IMR-90 (cell line): ENCODE results near the gene TMEM62. TPM values are rescaled to one million over a fixed set of nuclear protein-coding genes. Genes with fewer than 3 reads are reported as not detected.

Experiments
- ATAC-seq: fragments of 200-7000 bp; cut with Tn5 transposase; 2 replicates; pipeline ENCODE4 v1.9.1; 2020; ENCODE audit warnings: low read depth, mild to moderate bottlenecking, moderate library complexity
- BruUV-seq: library from RNA; stranded (reverse); fragments of 400-500 nt; replicated peaks from 2 replicates; lab custom pipeline; 2021; lab: Mats Ljungman, UMichigan
- CTCF ChIA-PET: fragments of 300-600 bp; formaldehyde crosslinking; extraction: SDS; loops from one replicate; lab custom pipeline; 2021; ENCODE audit warnings: antibody characterized with exemption; lab: Yijun Ruan, JAX
- POLR2A ChIA-PET: fragments of 300-600 bp; sonication (Branson Sonifier 250); formaldehyde crosslinking; loops from one replicate; lab custom pipeline; 2022; ENCODE audit warnings: antibody characterized with exemption; ENCODE audit not compliant: unreplicated experiment; lab: Charles Lee
- DNase-seq: peaks from one replicate; pipeline ENCODE4 v3.0.0; 2013
- H2AFZ ChIP-seq: replicated peaks from 2 replicates; pipeline ENCODE3; 2013; ENCODE audit warnings: low read length, mild to moderate bottlenecking; ENCODE audit not compliant: poor library complexity
- H2AK5ac ChIP-seq: 2 replicates; pipeline ENCODE4 v1.6.1; 2013; ENCODE audit warnings: low read depth, low read length, inconsistent platforms
- H2AK9ac ChIP-seq: replicated peaks from 2 replicates; pipeline ENCODE3; 2013; ENCODE audit warnings: mild to moderate bottlenecking, low read depth, low read length, moderate library complexity; ENCODE audit not compliant: poor library complexity
- H2BK120ac ChIP-seq: 2 replicates; pipeline ENCODE4 v1.6.1; 2013; ENCODE audit warnings: low read depth, low read length, inconsistent platforms
- H2BK15ac ChIP-seq: 3 replicates; pipeline ENCODE4 v1.6.1; 2013; ENCODE audit warnings: low read depth, low read length, inconsistent platforms
- H2BK20ac ChIP-seq: 2 replicates; pipeline ENCODE4 v1.6.1; 2013; ENCODE audit warnings: low read depth, mild to moderate bottlenecking, inconsistent platforms, low read length, moderate library complexity
- H2BK5ac ChIP-seq: 2 replicates; pipeline ENCODE4 v1.6.1; 2013; ENCODE audit warnings: mild to moderate bottlenecking, low read depth, low read length, inconsistent platforms; ENCODE audit not compliant: poor library complexity, severe bottlenecking
- H3K14ac ChIP-seq: replicated peaks from 2 replicates; pipeline ENCODE4 v1.6.1; 2013; ENCODE audit warnings: low read depth, low read length, inconsistent platforms
- H3K18ac ChIP-seq: 2 replicates; pipeline ENCODE4 v1.6.1; 2013; ENCODE audit warnings: low read depth, low read length, control low read depth
- H3K23ac ChIP-seq: 2 replicates; pipeline ENCODE4 v1.6.1; 2013; ENCODE audit warnings: low read depth, low read length, inconsistent platforms
- H3K27ac ChIP-seq: 2 replicates; pipeline ENCODE4 v1.5.1; 2013; ENCODE audit warnings: mild to moderate bottlenecking, control low read depth, low read length; ENCODE audit not compliant: insufficient read depth
- H3K27me3 ChIP-seq: 2 replicates; pipeline ENCODE4 v1.6.1; 2013; ENCODE audit warnings: low read length; ENCODE audit not compliant: control insufficient read depth, insufficient read depth
- H3K36me3 ChIP-seq: 2 replicates; pipeline ENCODE4 v1.6.1; 2013; ENCODE audit warnings: low read length, mixed read lengths; ENCODE audit not compliant: control insufficient read depth, insufficient read depth
- H3K4ac ChIP-seq: 2 replicates; pipeline ENCODE4 v1.6.1; 2013; ENCODE audit warnings: low read depth, low read length, inconsistent platforms
- H3K4me1 ChIP-seq: 2 replicates; pipeline ENCODE4 v1.6.1; 2013; ENCODE audit warnings: low read length, mixed read lengths; ENCODE audit not compliant: control insufficient read depth, insufficient read depth
- H3K4me2 ChIP-seq: 2 replicates; pipeline ENCODE4 v1.6.1; 2013; ENCODE audit warnings: low read depth, mild to moderate bottlenecking, control low read depth, low read length, moderate library complexity
- H3K4me3 ChIP-seq: 2 replicates; pipeline ENCODE4 v1.5.1; 2013; ENCODE audit warnings: low read depth, mild to moderate bottlenecking, control low read depth, low read length, moderate library complexity; ENCODE audit not compliant: insufficient read depth
- H3K56ac ChIP-seq: 2 replicates; pipeline ENCODE4 v1.6.1; 2013; ENCODE audit warnings: low read length, inconsistent platforms; ENCODE audit not compliant: insufficient read depth; ENCODE audit errors: extremely low read depth
- H3K79me1 ChIP-seq, 2 experiments: 2 replicates each; pipeline ENCODE4 v1.6.1; 2013; ENCODE audit warnings: low read length in 2 of 2, inconsistent platforms in 1 of 2, low read depth in 1 of 2
- H3K9ac ChIP-seq: 2 replicates; pipeline ENCODE4 v1.6.1; 2013; ENCODE audit warnings: low read depth, low read length, control low read depth
- H3K9me1 ChIP-seq: 2 replicates; pipeline ENCODE4 v1.6.1; 2013; ENCODE audit warnings: low read length, inconsistent platforms; ENCODE audit not compliant: insufficient read depth
- H3K9me3 ChIP-seq: 2 replicates; pipeline ENCODE4 v1.6.1; 2013; ENCODE audit warnings: low read length; ENCODE audit not compliant: control insufficient read depth, insufficient read depth
- H4K20me1 ChIP-seq: 2 replicates; pipeline ENCODE4 v1.6.1; 2013; ENCODE audit warnings: low read length, inconsistent platforms; ENCODE audit not compliant: insufficient read depth
- H4K5ac ChIP-seq: 2 replicates; pipeline ENCODE4 v1.6.1; 2013; ENCODE audit warnings: mild to moderate bottlenecking, low read depth, low read length, control low read depth
- H4K8ac ChIP-seq, 2 experiments: 2 replicates each; pipeline ENCODE4 v1.6.1; 2013; ENCODE audit warnings: low read depth in 2 of 2, low read length in 2 of 2, control low read depth in 1 of 2, inconsistent platforms in 1 of 2
- H4K91ac ChIP-seq: 2 replicates; pipeline ENCODE4 v1.6.1; 2013; ENCODE audit warnings: low read depth, low read length, inconsistent platforms; ENCODE audit not compliant: insufficient read depth
- BHLHE40 ChIP-seq: fragments of 150-350 bp; IDR thresholded peaks from 2 replicates; pipeline ENCODE4 v1.6.1; 2016; ENCODE audit warnings: mild to moderate bottlenecking, low read depth, low read length
- CHD1 ChIP-seq: IDR thresholded peaks from 2 replicates; pipeline ENCODE4 v1.6.1; 2012; ENCODE audit warnings: low read depth, low read length, improper control_type of control experiment
- MAZ ChIP-seq: IDR thresholded peaks from 2 replicates; pipeline ENCODE4 v1.6.1; 2012; ENCODE audit warnings: low read depth, mild to moderate bottlenecking, low read length, improper control_type of control experiment, moderate library complexity, borderline replicate concordance
- POLR2A ChIP-seq: IDR thresholded peaks from 2 replicates; pipeline ENCODE4 v1.6.1; 2012; ENCODE audit warnings: mild to moderate bottlenecking, low read depth, low read length
- RAD21 ChIP-seq: IDR thresholded peaks from 2 replicates; pipeline ENCODE4 v1.6.1; 2012; ENCODE audit warnings: low read length, improper control_type of control experiment
- RCOR1 ChIP-seq: IDR thresholded peaks from 2 replicates; pipeline ENCODE4 v1.6.1; 2012; ENCODE audit warnings: mild to moderate bottlenecking, low read length, improper control_type of control experiment; ENCODE audit not compliant: insufficient replicate concordance
- RFX5 ChIP-seq: IDR thresholded peaks from 2 replicates; pipeline ENCODE4 v1.8.0; 2012; ENCODE audit warnings: low read depth, mild to moderate bottlenecking, low read length, moderate library complexity
- WGBS, 2 experiments: methylation state at CpG; one replicate each; pipeline versions ENCODE4 v1.1.5 to v1.1.7; 2013; ENCODE audit warnings: missing lambda C conversion rate in 2 of 2; ENCODE audit not compliant: insufficient read length in 1 of 2; ENCODE audit errors: extremely low coverage in 2 of 2; 5-methylcytosine and 5-hydroxymethylcytosine counted together
- dilution Hi-C: fragments of 300-500 bp; cut with HindIII; formaldehyde crosslinking; loops from one replicate; pipeline ENCODE4 v1.14.3; 2018; ENCODE audit warnings: low sequenced_read_pairs; ENCODE audit not compliant: unreplicated experiment
- in situ Hi-C: fragments of 300-500 bp; cut with MboI; formaldehyde crosslinking; loops from 3 replicates; pipeline ENCODE4 v1.14.3; 2019; ENCODE audit warnings: low sequenced_read_pairs, inconsistent platforms, mixed read lengths
- intact Hi-C: fragments of 100-400 bp; cut with micrococcal nuclease; formaldehyde crosslinking; loops from 2 replicates; pipeline ENCODE4 v1.10.0; 2022
- polyA plus RNA-seq, 3 experiments: library from polyadenylated mRNA; depleted of rRNA; stranded (reverse); fragments of >200 nt; gene quantifications; 2 replicates each; pipeline ENCODE4 v1.2.3, GENCODE V29; 2012; ENCODE audit warnings: low replicate concordance in 1 of 3
- total RNA-seq: library from RNA; depleted of rRNA; stranded (reverse); fragments of >200 nt; gene quantifications from 2 replicates; pipeline ENCODE4 v1.2.3, GENCODE V29; 2012

The TMEM62 gene
- total and polyA plus RNA-seq, 2 of the 4 experiments (the other 2 are of a cell fraction): 3.7 to 5.6 TPM

- no peak overlapping the region for H2AK9ac ChIP-seq
- intact Hi-C loops: no loop called here
- POLR2A ChIA-PET: no interaction called here
- DNase-seq (peak; percentile 16), ATAC-seq (no peak)
- H4K91ac ChIP-seq: no peak overlapping the region
- peaks cover 0 to 2% of the 10 kb centered on the region in 2 experiments; a peak in 1 of 4 replicates for H3K79me1 ChIP-seq
- H2BK120ac ChIP-seq: no peak overlapping the region
- WGBS, 2 experiments: no CpG with 5 or more reads among the region's 4 CpGs
- no peak overlapping the region for H2BK15ac ChIP-seq
- no peak for TF ChIP-seq MAZ
- no peak for TF ChIP-seq CHD1
- TF ChIP-seq RCOR1: no peak
- no peak for TF ChIP-seq BHLHE40
- TF ChIP-seq RAD21: no peak
- no peak for TF ChIP-seq POLR2A
- TF ChIP-seq RFX5: no peak
- H3K56ac ChIP-seq: no peak overlapping the region
- no TSS peak for BruUV-seq
- no peak overlapping the region for H2BK5ac ChIP-seq
- H2AFZ ChIP-seq: no peak overlapping the region
- no peak overlapping the region for H3K27ac ChIP-seq
- H2AK5ac ChIP-seq: no peak overlapping the region
- H3K27me3 ChIP-seq: no peaks in the 10 kb centered on the region
- H2BK20ac ChIP-seq: no peak overlapping the region
- H4K8ac ChIP-seq: no peak overlapping the region
- no peak overlapping the region for H3K14ac ChIP-seq
- CTCF ChIA-PET: no interaction called here
- H3K9me1 ChIP-seq: no peaks in the 10 kb centered on the region
- H4K20me1 ChIP-seq: no peaks in the 10 kb centered on the region
- H3K9ac ChIP-seq: no peak overlapping the region
- H4K5ac ChIP-seq: no peak overlapping the region
- H3K23ac ChIP-seq: no peak overlapping the region
- no peak overlapping the region for H3K18ac ChIP-seq
- in situ Hi-C loops: no loop called here
- H3K4ac ChIP-seq: no peak overlapping the region
- H3K36me3 ChIP-seq: peaks cover 14% of the 10 kb centered on the region
- no peak overlapping the region for H3K4me2 ChIP-seq
- H3K9me3 ChIP-seq: peaks cover 2% of the 10 kb centered on the region; the same call in 1 of the 2 replicates
- H3K4me3 ChIP-seq: no peak overlapping the region
- dilution Hi-C loops: no loop called here
- H3K4me1 ChIP-seq: no peaks in the 10 kb centered on the region
Measured at GRCh38 chr15:43143203-43143941, 10.0 kb downstream of the TMEM62 start.
